HepG2 (cell line): ENCODE data around the gene MT1A. TPM values are rescaled to one million over a fixed set of nuclear protein-coding genes. Genes with fewer than 3 reads are reported as not detected.

ENCODE experiments used
- ATAC-seq: fragments of 200-7000 bp; cut with Tn5 transposase; 3 replicates; pipeline ENCODE4 v1.9.1; 2020; ENCODE audit warnings: mild to moderate bottlenecking, moderate library complexity
- BruUV-seq: library from RNA; stranded (reverse); fragments of 400-500 nt; replicated peaks from 2 replicates; lab custom pipeline; 2021; lab: Mats Ljungman, UMichigan
- CTCF ChIA-PET: fragments of 300-600 bp; formaldehyde crosslinking; extraction: SDS; loops from one replicate; lab custom pipeline; 2021; ENCODE audit warnings: low total read pairs, inconsistent platforms, low intra/inter-chr PET ratio; lab: Yijun Ruan, JAX
- POLR2A ChIA-PET: fragments of 350-600 bp; sonication (Branson Sonifier 250); formaldehyde crosslinking; loops from one replicate; lab custom pipeline; 2020; ENCODE audit warnings: antibody characterized with exemption, inconsistent platforms; lab: Yijun Ruan, JAX
- DNase-seq: peaks from one replicate; pipeline ENCODE4 v3.0.0-alpha.2; 2015; ENCODE audit warnings: low spot score
- FAIRE-seq: peaks from 3 replicates; lab custom pipeline; 2011; peaks lifted over from hg19 to GRCh38; lab: Jason Lieb, UNC
- H2AFZ ChIP-seq: one replicate; pipeline ENCODE4 v1.6.1; 2011; ENCODE audit warnings: low read length, inconsistent platforms
- H3K27ac ChIP-seq: fragments of 300-600 bp; 3 replicates; pipeline ENCODE4 v1.8.0; 2011; ENCODE audit warnings: mixed run types, mild to moderate bottlenecking, mixed read lengths, low read length, inconsistent platforms; ENCODE audit not compliant: insufficient read depth; ENCODE audit errors: extremely low read length
- H3K27me3 ChIP-seq, 2 experiments: fragments of 200-600 bp in 1 of 2; 2 replicates in 1 of 2; 3 replicates in 1 of 2; pipeline versions ENCODE4 v1.6.0 to v1.8.0; 2011; ENCODE audit warnings: low read length in 2 of 2, mild to moderate bottlenecking in 2 of 2, moderate library complexity in 2 of 2, inconsistent platforms in 1 of 2; ENCODE audit not compliant: insufficient read depth in 2 of 2, control insufficient read depth in 1 of 2
- H3K36me3 ChIP-seq, 2 experiments: fragments of 200-600 bp in 1 of 2; replicated peaks in 1 of 2; 2 replicates in 1 of 2; 3 replicates in 1 of 2; pipeline versions ENCODE4 v1.5.1 to v1.8.0; 2011; ENCODE audit warnings: low read length in 2 of 2, inconsistent platforms in 1 of 2; ENCODE audit not compliant: insufficient read depth in 2 of 2, control insufficient read depth in 1 of 2
- H3K4me1 ChIP-seq: 2 replicates; pipeline ENCODE4 v1.5.1; 2012; ENCODE audit warnings: low read length, inconsistent platforms; ENCODE audit not compliant: insufficient read depth
- H3K4me2 ChIP-seq: 2 replicates; pipeline ENCODE4 v1.6.0; 2011; ENCODE audit warnings: low read depth, low read length, inconsistent platforms
- H3K4me3 ChIP-seq, 3 experiments: fragments of 200-600 bp in 1 of 3; sonication (generic), shearing (Covaris generic) in 1 of 3; replicated peaks in 1 of 3; 2 replicates each; pipeline ENCODE4 v1.5.1; 2011 to 2016; ENCODE audit warnings: low read length in 3 of 3, inconsistent platforms in 2 of 3, low read depth in 2 of 3, mild to moderate bottlenecking in 2 of 3, control low read depth in 1 of 3, mixed read lengths in 1 of 3; ENCODE audit not compliant: insufficient read depth in 1 of 3
- H3K79me2 ChIP-seq: one replicate; pipeline ENCODE4 v1.6.1; 2011; ENCODE audit warnings: low read length, inconsistent platforms; ENCODE audit not compliant: insufficient read depth
- H3K9ac ChIP-seq: 2 replicates; pipeline ENCODE4 v1.6.0; 2011; ENCODE audit warnings: mild to moderate bottlenecking, low read depth, low read length, inconsistent platforms; ENCODE audit not compliant: insufficient read depth
- H3K9me3 ChIP-seq: 2 replicates; pipeline ENCODE4 v1.5.1; 2012; ENCODE audit warnings: mild to moderate bottlenecking, low read length
- H4K20me1 ChIP-seq: 2 replicates; pipeline ENCODE4 v1.6.0; 2011; ENCODE audit warnings: inconsistent platforms, mild to moderate bottlenecking, low read length, moderate library complexity; ENCODE audit not compliant: insufficient read depth
- AHDC1 ChIP-seq: sonication (generic); formaldehyde crosslinking; IDR thresholded peaks from 2 replicates; pipeline ENCODE4 v1.5.1; 2020; ENCODE audit warnings: mild to moderate bottlenecking, missing genetic modification reagents, borderline replicate concordance
- ETS1 ChIP-seq: sonication (generic); formaldehyde crosslinking; IDR thresholded peaks from 2 replicates; pipeline ENCODE4 v1.4.0; 2020; ENCODE audit warnings: missing genetic modification reagents
- GATAD2A ChIP-seq: IDR thresholded peaks from 2 replicates; pipeline ENCODE4 v1.6.1; 2016
- HNRNPH1 ChIP-seq: fragments of 200-400 bp; formaldehyde crosslinking; optimal IDR thresholded peaks from 2 replicates; pipeline ENCODE3; 2017; ENCODE audit warnings: mild to moderate bottlenecking, low read depth, low read length
- SAFB2 ChIP-seq: sonication (generic); formaldehyde crosslinking; IDR thresholded peaks from 2 replicates; pipeline ENCODE4 v1.5.1; 2020; ENCODE audit warnings: missing genetic modification reagents, low read depth, mild to moderate bottlenecking, borderline replicate concordance
- ZBTB43 ChIP-seq: sonication (generic); formaldehyde crosslinking; conservative IDR thresholded peaks from 2 replicates; pipeline ENCODE4 v1.4.0; 2020; ENCODE audit warnings: missing genetic modification reagents
- ZHX2 ChIP-seq, 2 experiments: sonication (generic) in 1 of 2; formaldehyde crosslinking in 1 of 2; IDR thresholded peaks; 2 replicates each; pipeline versions ENCODE4 v1.6.1 to v1.9.0; 2014 to 2022; ENCODE audit warnings: antibody characterized with exemption in 1 of 2, borderline replicate concordance in 1 of 2, inconsistent platforms in 1 of 2, low read depth in 1 of 2, missing genetic modification reagents in 1 of 2
- ZNF382 ChIP-seq: sonication (generic); formaldehyde crosslinking; IDR thresholded peaks from 2 replicates; pipeline ENCODE4 v1.5.0; 2020; ENCODE audit warnings: missing genetic modification reagents, mild to moderate bottlenecking, borderline replicate concordance
- ZSCAN30 ChIP-seq: sonication (generic); formaldehyde crosslinking; IDR thresholded peaks from 2 replicates; pipeline ENCODE4 v1.5.0; 2020; ENCODE audit warnings: mild to moderate bottlenecking, missing genetic modification reagents
- WGBS: methylation state at CpG from one replicate; pipeline ENCODE4 v1.1.6; 2017; ENCODE audit warnings: low lambda C conversion rate; 5-methylcytosine and 5-hydroxymethylcytosine counted together
- in situ Hi-C: cut with HindIII; loops from 2 replicates; pipeline ENCODE4 v1.10.0; 2017; ENCODE audit warnings: low pct_unique_long_range_greater_than_20kb; ENCODE audit not compliant: extremely low pct_ligation_motif_present
- intact Hi-C: fragments of 100-400 bp; cut with micrococcal nuclease; formaldehyde crosslinking; loops from one replicate; pipeline ENCODE4 v1.10.0; 2022; ENCODE audit not compliant: unreplicated experiment
- polyA plus RNA-seq, 8 experiments: library from polyadenylated mRNA; depleted of rRNA in 3 of 8; stranded (reverse) in 7 of 8; unstranded in 1 of 8; fragments of >200 nt; fragmentation: Illumina TruSeq in 4 of 8; extraction: Trizol in 4 of 8; gene quantifications; 2 replicates each; pipeline versions ENCODE4 v1.2.1 to v1.2.3, GENCODE V29; 2011 to 2016; ENCODE audit warnings: low read depth in 4 of 8, missing spikeins in 1 of 8, mixed read lengths in 1 of 8; ENCODE audit not compliant: insufficient read depth in 1 of 8
- total RNA-seq, 5 experiments: library from RNA; depleted of rRNA; stranded (reverse); fragments of >200 nt; fragmentation: Illumina TruSeq; extraction: Trizol; gene quantifications; 2 replicates each; pipeline ENCODE4 v1.2.3, GENCODE V29; 2016; ENCODE audit warnings: low read depth in 1 of 5

The MT1A gene
- total and polyA plus RNA-seq, 2 of the 13 experiments (the other 11 are each of a cell fraction or from before 2014, with no cell fraction given) = 8.3 to 10.4 TPM

GRCh38 chr16:56601325-56601724 lies 37.1 kb upstream of the MT1A start:
- DNase-seq = no peak
- Histone ChIP-seq H3K4me2 (no peak overlapping the region), H3K27me3 (peaks cover 0 to 7% of the 10 kb centered on the region in 2 experiments; a peak in 2 of 5 replicates), H3K79me2 (no peaks in the 10 kb centered on the region), H3K9ac (no peak overlapping the region), H4K20me1 (no peaks in the 10 kb centered on the region), H3K27ac (no peak overlapping the region), H3K9me3 (no peaks in the 10 kb centered on the region), H3K36me3 (no peaks in the 10 kb centered on the region), H2AFZ (no peak overlapping the region), H3K4me1 (peaks cover 28% of the 10 kb centered on the region), H3K4me3 (no peak overlapping the region)
- 6% methylated on average over 9 of the region's 9 CpGs for WGBS
- in situ Hi-C loops = loop anchor here (5.0 kb wide), 1 partner anchor 101 kb away; no protein-coding TSS in a partner anchor
- ATAC-seq = peak; percentile 8; the same call in 1 of the 3 replicates
- intact Hi-C loops = loop anchor here (10.0 kb wide), 2 partner anchors 53 to 263 kb away; partner anchors contain the start of genes MT1B, MT1F and SLC12A3
- FAIRE-seq = no peak
- BruUV-seq = no TSS peak
- CTCF ChIA-PET = interaction anchor here (2.0 kb wide), 1 partner anchor 24 kb away, joined by 20 read pairs; no protein-coding TSS in a partner anchor
- POLR2A ChIA-PET = no interaction called here
- TF ChIP-seq SAFB2 (CRISPR knock-in tag) = no peak
- no peak for TF ChIP-seq ZHX2 (IDR thresholded peaks at IDR 0.05; ENCODE audit: low read depth)
- no peak for TF ChIP-seq ZHX2 (CRISPR knock-in tag; IDR thresholded peaks at IDR 0.05; ENCODE audit: borderline replicate concordance)
- TF ChIP-seq ZNF382 = no peak
- TF ChIP-seq ETS1 (CRISPR knock-in tag) = no peak
- no peak for TF ChIP-seq AHDC1 (CRISPR knock-in tag)
- TF ChIP-seq ZSCAN30 (CRISPR knock-in tag) = no peak
- no peak for TF ChIP-seq GATAD2A (CRISPR knock-in tag)
- no peak for TF ChIP-seq ZBTB43 (CRISPR knock-in tag)
- no peak for TF ChIP-seq HNRNPH1
